ENCODE data around the gene CEP104.

GRCh38 chr1:3842912-3843311, 14.1 kb downstream of the CEP104 start:
- TF ChIP-seq CTCF (IDR thresholded peaks at IDR 0.05): no peak
- no peak for TF ChIP-seq POLR2A (IDR thresholded peaks at IDR 0.05)
